HG02759 (cell line): ENCODE results near the gene EHD3.

Source experiments
- ATAC-seq: cut with Tn5 transposase; IDR thresholded peaks from one replicate; pipeline ENCODE4 v1.9.1; 2021; ENCODE audit warnings: mild to moderate bottlenecking, moderate library complexity; ENCODE audit not compliant: unreplicated experiment

EHD3 gene

GRCh38 chr2:31234683-31235503 lies 941 bp downstream of the EHD3 start:
- ATAC-seq = no peak

- no peak for ATAC-seq
Observed at GRCh38 chr2:31235504-31235902, 1.6 kb downstream of the EHD3 start.

- no peak for ATAC-seq
Observed at GRCh38 chr2:31236433-31237205, 2.7 kb downstream of the EHD3 start.

GRCh38 chr2:31237348-31238017 lies 3.5 kb downstream of the EHD3 start:
- no peak for ATAC-seq

- ATAC-seq = no peak
Observed at GRCh38 chr2:31238126-31238905, 4.4 kb downstream of the EHD3 start.

- ATAC-seq = no peak
Observed at GRCh38 chr2:31238906-31239592, 5.1 kb downstream of the EHD3 start.

GRCh38 chr2:31239593-31240177 lies 5.7 kb downstream of the EHD3 start:
- no peak for ATAC-seq

- no peak for ATAC-seq
Observed at GRCh38 chr2:31240381-31241365, 6.7 kb downstream of the EHD3 start.

GRCh38 chr2:31241625-31242270 lies 7.8 kb downstream of the EHD3 start:
- ATAC-seq = no peak

- no peak for ATAC-seq
Observed at GRCh38 chr2:31243053-31243452, 9.1 kb downstream of the EHD3 start.

GRCh38 chr2:31244101-31244500 lies 10.1 kb downstream of the EHD3 start:
- no peak for ATAC-seq

GRCh38 chr2:31246184-31246852 lies 12.4 kb downstream of the EHD3 start:
- no peak for ATAC-seq

- ATAC-seq = no peak
Observed at GRCh38 chr2:31247711-31248110, 13.8 kb downstream of the EHD3 start.

GRCh38 chr2:31248139-31248538 lies 14.2 kb downstream of the EHD3 start:
- no peak for ATAC-seq

GRCh38 chr2:31249009-31249690 lies 15.2 kb downstream of the EHD3 start:
- no peak for ATAC-seq

GRCh38 chr2:31251018-31251417 lies 17.1 kb downstream of the EHD3 start:
- no peak for ATAC-seq

- no peak for ATAC-seq
Observed at GRCh38 chr2:31251851-31252250, 17.9 kb downstream of the EHD3 start.
